Gastroesophageal sphincter (tissue), 3 donors: ENCODE results near the gene ACTN4.

Experiments
- EP300 ChIP-seq: sonication (generic); formaldehyde crosslinking; IDR thresholded peaks from one replicate; pipeline ENCODE4 v1.6.1; 2017; ENCODE audit warnings: antibody characterized with exemption, mild to moderate bottlenecking
- POLR2A ChIP-seq, 2 donors: fragments of 450-650 bp; IDR thresholded peaks; one replicate each; pipeline ENCODE4 v1.6.1; 2017; ENCODE audit warnings: antibody characterized with exemption in 2 of 2, mild to moderate bottlenecking in 2 of 2, moderate library complexity in 1 of 2
- TF ChIP-seq, protein P1 (sequence below), 4 experiments: fragments of 200-600 bp in 2 of 4; fragments of 450-650 bp in 2 of 4; sonication (generic) in 1 of 4; IDR thresholded peaks; one replicate each; pipeline ENCODE4 v1.5.1; 2017 to 2019; ENCODE audit warnings: antibody characterized with exemption in 4 of 4, mild to moderate bottlenecking in 2 of 4, moderate library complexity in 2 of 4

- TF ChIP-seq, protein P1, sequence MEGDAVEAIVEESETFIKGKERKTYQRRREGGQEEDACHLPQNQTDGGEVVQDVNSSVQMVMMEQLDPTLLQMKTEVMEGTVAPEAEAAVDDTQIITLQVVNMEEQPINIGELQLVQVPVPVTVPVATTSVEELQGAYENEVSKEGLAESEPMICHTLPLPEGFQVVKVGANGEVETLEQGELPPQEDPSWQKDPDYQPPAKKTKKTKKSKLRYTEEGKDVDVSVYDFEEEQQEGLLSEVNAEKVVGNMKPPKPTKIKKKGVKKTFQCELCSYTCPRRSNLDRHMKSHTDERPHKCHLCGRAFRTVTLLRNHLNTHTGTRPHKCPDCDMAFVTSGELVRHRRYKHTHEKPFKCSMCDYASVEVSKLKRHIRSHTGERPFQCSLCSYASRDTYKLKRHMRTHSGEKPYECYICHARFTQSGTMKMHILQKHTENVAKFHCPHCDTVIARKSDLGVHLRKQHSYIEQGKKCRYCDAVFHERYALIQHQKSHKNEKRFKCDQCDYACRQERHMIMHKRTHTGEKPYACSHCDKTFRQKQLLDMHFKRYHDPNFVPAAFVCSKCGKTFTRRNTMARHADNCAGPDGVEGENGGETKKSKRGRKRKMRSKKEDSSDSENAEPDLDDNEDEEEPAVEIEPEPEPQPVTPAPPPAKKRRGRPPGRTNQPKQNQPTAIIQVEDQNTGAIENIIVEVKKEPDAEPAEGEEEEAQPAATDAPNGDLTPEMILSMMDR (IDR thresholded peaks at IDR 0.05) = no peak
- no peak for TF ChIP-seq POLR2A (IDR thresholded peaks at IDR 0.05)
- no peak for TF ChIP-seq EP300
These were observed 33.2 kb upstream of the ACTN4 start for GRCh38 chr19:38614289-38614688.
